T-helper 1 cell (primary cell): ENCODE data around the gene TNIK.
"Not testable (repeated sequence)": the region's sequence is repeated elsewhere in the genome, so short reads cannot be mapped to it uniquely, and the experiment has no call there.

Experiments
- DNase-seq, 5 donors: peaks; one replicate each; pipeline ENCODE4 v3.0.0-alpha.2; 2012 to 2020

The TNIK gene

DNA sequence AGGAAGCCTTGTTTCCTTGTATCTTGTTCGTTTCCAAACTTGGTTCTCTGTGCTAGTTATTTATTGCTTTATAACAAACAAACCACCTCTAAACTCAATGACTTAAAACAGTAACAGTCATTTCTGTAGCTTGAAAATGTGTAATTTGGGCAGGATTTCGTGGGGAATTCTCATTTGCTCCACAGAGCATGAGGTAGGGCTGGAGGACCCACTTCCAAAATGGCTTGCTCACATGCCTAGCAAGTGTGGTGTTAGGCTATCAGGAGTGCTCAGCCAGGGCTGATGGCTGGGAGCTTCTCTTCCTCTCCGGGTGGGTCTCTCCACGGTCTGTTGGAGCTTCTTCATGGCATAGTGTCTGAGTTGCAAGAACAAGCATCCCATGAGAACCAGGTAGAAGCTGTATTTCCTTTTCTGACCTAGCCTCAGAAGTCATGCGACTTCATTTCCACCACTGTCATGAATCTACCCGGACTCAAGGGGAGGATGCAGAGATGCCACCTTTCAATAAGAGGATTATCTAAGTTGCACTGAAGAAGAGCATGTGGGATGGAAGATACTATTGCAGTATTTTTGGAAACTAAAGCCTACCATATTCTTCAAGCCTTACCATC lies 8.2 kb upstream of the TNIK start:
- no peak for DNase-seq

DNA sequence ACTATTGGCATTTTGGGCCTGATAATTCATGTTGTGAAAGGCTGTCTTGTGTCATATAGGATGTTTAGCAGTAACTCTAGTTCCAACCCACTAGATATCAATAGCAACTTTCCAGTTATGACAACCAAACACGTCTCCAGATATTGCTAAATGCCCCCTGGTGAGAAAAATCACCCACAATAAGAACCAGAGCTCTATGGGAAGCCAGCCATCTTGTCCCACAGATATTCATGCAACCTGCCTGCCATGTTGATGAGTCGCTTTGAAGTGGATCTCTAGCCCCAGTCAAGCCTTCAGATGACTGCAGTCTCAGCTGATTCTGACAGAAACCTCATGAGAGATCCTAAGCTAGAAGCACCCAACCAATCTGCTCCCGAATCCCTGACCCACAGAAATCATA lies 5.6 kb upstream of the TNIK start:
- DNase-seq = no peak

DNA sequence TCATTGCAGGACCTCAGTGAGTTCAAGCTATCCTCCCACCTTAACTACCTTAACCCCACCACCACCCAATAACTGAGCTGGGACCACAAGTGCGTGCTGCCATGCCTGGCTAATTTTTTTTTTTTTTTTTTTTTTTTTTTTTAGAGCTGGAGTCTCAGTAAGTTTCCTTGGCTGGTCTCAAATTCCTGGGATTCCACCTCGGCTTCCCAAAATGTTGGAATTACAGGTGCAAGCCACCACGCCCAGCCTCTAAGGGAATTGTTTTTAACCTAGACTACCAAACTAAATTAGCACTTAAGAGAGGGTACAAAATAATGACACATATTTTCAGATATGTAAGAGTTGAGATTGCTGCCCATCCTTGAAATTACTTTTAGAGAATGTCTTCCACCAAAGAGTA lies 4.3 kb upstream of the TNIK start:
- no peak for DNase-seq

DNA sequence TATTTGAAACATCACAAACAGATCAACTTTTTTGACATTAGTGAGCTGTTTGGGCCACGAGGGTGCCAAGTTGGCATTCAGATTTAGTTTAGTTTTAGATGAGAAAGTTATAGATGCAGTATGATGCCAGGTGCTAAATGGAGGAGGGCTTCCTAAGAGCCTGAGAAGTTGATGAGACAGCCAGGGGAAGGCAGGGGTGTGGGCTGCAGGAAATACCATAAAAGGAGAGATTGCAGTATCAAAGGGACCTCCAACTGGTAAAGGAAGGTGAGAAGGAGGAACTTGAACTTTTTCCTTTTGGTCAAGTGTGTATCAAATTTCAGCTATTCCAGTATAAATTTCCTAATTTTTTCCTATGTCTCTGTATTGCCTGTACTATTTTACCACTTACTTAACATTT lies 2.0 kb upstream of the TNIK start:
- DNase-seq = peak in 1 of 5 donors; percentile 19

DNA sequence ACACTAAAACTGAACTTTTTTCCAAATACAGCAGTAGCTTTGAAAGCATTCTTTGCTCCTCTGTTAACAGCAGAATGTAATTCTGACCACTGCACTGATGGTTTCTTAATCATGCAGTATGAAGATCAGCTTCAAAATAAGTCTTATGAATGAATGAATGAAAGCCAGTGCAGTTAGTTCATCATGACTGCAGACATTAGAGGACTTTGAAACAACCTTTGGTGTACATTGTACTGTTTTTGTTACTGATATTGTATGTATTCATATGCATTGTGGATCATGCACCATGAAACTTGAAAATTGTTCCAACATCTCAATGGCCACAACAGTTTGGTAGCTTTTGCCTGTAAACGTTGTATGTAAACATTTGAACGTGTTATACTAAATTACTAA lies 1.3 kb upstream of the TNIK start:
- no peak for DNase-seq

DNA sequence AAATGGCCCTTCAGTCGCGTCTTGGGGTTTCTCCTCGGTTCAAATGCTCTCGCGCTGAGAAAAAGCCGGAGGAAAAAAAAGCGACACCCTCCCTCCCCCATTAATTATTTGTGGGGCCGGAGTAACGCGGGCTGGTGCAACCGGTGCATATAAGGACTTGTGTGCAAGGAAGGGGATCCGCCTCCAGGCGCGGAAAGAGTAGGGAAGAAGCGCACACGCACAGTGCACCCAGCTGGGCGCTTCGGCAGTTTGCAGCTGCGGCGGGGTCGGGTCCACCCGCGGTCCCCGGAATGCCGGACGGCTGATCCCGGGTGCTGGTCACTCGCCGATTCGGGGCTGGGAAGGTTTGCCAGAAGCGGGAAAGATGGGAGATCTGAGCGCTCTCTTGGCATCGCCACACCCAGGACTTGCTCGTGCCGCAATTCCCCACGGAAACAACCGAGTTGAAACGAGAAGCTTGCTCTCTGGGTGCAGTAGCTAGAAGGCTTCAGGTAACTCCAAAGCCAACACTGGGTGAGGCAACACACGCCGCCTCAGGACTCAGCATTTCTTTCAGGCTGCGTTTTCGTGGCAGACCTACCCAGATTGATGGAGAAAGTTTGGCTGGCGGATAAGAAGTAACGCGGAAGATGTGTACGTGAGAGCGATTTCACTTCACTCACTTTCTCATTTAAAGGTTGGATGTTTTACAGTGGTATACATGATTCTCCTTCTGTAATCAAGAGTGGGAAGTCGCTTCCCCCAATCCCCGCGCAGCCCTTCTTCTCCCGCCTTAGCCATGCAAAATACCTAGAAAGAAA lies 720 bp upstream of the TNIK start:
- peak; percentile 9 to 60 (median 26) for DNase-seq

DNA sequence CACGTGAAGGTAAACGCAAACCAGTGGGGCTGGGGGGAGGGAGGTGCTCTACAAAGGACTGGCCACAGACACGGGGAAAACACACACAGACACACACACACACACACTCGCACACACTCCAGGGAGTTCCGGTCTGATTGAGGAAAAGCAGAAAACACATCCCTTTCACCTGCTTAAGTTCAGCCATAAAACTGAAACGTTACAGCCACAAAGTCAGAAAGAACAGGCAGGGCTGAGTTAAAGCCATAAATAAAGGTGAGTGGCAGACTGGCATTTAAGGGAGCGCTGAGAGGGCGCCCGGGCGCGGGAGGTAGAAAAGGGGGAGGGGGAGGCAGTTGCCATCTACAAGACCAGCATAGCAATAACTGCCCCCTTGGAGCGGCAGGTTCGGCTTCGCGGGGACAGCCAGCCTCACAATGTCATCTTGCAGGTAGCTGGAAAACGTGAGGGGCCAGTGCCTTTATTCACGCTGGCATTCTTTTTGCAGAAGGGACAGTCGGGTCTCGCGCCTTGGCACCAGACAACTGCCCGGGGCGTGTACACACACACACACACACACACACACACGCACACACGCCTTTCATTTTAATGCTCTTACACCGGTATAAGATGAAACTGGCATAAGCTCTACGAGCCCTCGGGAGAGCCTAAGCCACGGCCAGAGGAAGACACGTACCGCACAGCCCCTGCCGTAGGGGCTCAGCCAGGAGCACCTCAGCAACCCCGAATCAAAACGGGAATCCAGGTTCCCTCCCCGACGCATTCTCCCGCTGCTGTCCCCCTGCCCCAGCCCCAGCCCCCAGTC lies 866 bp downstream of the TNIK start:
- peak; percentile 35 to 60 (median 52) for DNase-seq

DNA sequence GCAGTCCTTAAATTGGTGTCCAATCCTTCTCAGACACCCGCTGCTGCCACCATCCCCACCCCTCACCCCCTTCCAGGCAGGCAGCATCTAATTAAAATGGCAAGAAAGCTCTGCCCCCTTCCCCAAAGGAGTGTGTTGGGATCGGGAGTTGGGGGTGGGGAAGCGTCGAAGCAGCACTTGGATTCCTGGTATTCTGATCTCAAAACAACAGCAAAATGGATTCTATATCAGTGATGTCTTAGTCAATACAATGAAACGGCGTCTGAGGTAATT lies 1.4 kb downstream of the TNIK start:
- DNase-seq = no peak

DNA sequence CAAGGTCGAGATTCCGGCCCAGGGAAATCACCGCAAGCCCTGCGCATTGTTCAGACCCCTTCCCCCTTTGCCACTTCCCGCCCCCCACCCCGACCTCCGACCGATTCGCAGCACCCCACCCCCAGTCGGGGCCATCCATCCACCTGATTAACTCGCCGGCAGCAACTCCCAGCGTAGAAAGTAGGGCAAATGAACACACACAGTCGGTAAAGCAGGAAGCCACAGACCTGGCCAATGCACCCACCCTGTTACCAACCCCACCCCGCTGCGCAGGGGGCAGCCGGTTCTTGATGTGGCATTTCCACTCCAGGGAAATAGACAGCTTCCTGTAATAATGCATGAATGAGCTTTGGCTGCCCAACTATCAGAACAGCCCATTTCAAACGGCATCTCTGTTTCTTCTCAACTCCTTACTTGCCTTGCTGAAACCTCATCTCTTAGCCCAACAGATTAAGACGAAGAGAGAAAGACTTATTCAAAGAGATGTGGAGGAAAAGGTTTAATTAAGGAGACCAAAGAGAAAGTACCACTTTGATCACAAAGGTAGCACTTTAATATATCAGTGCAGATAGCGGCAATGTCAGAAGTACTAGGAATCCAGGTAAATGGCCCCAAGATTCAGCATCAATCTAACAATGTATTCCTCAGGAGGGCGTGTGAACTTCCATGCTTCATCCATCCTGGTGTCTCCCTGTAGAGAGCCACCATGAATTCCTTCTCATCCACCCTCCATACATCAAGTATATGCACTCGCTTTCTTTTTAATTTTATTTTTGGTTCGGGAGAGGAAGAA lies 1.9 kb downstream of the TNIK start:
- peak; percentile 28 to 52 (median 39) for DNase-seq

DNA sequence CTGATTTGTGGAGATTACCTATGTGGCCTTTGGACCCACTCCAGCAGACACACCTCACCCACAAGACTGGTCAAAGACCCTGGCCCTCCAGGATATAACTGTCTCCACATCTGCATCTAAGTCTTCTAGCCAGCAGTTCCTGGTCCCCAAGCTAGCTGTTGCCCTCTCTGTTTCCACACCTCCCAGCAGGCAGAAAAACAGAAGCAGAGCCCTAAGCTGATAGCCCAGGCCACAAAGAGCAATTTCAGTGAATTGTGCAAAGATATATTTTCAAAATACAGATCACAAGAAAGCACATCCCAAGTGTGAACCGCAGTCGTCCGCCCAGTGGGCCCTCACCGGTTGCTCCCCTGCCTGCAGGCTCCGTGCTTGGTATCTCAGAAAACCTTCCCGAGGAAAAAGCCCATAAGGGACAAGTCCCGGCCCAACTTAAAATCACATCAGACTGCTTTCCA lies 2.6 kb downstream of the TNIK start:
- DNase-seq = peak in 1 of 5 donors; percentile 24

DNA sequence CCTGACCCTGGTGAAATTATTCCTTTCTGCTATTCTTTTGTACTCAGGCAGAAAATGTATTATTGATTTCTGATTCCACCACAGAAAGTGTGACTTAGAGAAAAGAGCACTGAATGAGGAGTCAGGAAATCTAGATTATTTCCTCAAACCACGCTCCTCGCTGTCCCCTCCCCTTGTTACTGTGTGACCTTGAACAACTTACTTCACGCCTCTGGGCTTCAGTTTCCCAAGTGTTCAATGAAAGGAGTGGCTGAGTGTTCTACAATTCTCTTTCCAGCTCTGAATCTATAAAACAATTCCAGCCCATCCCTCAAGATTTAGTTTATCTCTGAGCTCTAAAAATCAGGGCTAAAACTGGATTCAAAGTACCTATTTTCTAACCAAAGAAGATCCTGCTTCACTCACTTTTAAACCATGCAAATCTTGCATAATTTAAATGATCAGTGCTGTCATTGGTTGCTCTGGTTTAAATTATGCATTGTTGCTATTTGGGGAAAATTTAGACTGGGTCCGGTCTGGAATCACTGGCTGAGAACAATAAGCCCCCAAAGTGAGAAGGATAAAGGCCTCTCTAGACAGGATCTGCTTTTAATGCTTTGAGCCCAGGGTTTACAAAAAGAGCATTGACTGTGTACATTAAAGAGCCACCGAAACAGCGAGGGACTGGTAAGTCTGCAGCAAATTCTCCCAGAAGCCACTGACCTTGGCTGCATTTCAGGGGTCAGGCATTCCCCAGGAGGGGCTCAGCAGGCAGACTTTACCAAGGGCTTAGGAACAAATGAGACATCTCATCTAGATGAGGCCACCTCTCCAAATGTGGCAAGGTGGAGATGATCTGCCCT lies 3.2 kb downstream of the TNIK start:
- DNase-seq = peak in 1 of 5 donors; percentile 2

DNA sequence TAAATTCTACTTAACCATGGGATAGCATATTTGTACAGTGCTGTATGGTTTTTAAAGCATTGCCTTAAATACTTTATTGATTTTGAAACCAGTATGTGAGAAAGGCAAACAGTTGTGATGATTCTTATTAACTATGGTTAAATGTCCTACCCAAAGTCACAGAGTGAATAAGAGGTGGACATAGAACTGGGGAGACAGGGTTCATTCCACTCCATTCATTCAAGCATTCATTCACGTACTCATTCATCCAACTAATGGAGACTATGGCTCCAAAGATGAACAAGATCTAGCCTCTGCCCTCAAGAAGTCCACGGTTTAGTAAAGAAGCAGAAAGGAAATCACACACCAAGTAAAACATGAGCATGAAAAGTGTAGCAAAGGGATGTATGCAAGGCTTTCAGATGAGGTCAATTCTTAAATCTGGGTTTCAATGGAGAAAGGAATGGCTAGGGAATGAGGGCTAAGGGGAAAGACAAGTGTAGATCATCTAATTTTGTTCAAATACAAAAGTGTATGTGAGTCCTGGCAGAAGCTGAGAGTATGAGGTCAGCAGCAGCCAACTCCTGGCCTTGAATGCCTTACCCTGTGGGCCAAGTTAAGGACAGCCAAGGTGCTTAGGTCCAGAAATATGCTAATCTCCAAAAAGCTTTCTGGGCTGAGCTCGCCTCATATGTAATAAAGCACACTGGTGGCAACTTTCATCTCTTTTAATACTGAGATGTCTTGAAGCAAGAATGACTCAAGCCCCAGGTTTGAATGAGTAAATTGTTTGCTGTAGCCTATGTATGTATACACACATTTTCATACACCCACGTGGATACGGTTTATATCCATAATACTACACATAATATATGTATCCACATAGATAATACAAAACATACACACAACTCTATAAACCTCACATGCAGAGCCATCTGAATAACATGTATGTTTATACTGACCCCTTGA lies 4.3 kb downstream of the TNIK start:
- no peak for DNase-seq

DNA sequence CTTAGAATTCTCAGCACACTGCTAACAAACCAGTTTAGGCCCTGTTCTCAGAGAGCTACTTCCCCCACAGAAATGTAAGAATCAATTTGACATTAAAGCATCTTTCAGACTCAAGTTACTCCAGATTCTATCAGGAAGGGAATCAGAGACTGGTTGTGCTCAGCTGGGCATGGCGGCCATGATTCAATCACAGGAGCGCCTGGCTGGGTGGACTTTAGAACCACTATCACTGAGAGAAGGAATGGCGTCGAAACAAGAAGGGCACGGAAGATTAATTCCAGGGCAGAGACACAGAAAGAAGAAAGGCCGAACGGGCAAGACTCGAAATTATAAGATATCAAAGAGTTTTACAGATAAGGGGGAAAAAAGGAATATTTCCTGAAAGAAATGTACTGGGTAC lies 6.2 kb downstream of the TNIK start:
- DNase-seq = no peak

DNA sequence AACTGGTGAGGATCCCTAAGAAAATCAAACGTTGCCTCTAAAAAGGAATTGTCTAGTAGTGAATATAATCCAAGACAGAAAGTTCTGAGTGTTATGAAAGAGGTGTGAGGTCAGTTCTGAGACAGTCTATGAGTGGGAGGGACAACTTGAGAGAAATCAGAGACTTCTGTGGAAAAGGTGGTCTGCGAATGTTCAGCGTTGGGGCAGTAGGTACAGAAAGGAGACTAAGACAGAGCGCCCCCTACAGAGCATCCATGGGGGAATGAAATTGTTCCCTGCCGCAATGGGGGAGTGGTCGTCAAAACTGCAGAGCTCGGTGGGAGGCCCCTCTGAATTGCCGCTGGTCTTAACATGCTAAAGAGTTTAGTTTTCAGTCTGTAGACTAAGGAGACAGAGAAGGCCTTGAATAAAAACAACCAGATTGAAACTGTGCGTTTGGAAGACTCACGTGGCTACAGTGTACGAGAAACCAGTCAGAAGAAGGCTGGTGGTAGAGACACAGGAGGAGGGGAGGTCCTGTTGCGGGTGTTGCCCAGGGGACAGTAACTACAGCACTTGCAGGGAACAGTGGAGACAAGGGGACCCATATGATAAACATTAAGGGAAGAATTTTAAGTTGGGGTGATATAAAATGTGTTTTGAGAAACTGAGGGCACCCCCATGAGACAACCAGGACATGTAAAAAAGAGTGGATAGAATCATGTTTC lies 6.9 kb downstream of the TNIK start:
- DNase-seq = no peak

DNA sequence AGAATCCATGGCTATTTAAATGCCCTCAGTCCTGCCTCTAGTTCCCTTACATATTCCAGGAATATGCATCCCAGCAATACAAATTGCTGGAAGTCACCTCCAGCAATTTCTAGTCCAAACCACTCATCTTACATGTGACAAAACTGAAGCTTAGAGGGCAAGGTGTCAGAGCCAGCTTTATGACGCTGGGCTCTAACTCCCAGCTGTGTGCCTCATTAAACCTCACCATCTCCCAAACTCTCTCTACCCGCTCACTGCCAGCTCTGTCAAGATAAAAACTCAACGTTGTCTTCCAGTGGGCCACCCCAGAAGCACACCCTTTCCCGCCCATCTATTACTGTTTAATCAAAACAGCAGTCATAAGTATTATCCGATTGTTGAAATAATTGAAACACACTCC lies 7.9 kb downstream of the TNIK start:
- DNase-seq = no peak

DNA sequence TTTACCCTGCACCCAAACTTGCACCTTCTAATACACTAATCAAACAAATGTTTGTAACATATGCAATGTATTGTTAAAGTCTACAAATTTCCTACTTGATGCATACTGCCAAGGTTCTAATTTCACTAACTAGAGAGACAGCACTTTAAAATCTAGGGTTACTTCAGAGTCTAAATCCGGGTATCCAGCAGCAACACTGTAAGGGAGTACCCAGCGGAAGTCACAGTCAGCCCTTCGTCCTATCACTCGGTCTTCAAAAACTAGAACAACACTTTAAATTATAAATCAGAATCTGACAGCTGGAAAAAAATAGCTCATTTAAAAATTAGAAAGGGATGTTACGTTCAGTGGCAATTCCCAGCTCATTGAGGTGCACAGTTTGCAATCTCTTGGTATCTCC lies 8.3 kb downstream of the TNIK start:
- DNase-seq = no peak

DNA sequence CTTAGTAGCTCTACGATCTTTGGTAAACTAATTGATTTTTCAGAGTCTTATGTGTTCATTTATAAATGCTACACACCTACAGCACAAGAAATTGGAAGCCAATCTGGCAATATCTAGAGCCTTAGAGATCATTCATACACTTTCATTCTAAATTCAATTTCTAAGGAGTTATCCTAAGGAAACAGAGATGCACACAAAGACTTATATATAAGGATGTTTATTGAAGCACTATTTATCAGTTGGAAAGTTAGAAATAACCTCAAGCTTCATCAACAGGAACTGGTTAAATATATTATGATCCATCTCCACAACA lies 12.7 kb downstream of the TNIK start:
- DNase-seq = not testable (repeated sequence)

DNA sequence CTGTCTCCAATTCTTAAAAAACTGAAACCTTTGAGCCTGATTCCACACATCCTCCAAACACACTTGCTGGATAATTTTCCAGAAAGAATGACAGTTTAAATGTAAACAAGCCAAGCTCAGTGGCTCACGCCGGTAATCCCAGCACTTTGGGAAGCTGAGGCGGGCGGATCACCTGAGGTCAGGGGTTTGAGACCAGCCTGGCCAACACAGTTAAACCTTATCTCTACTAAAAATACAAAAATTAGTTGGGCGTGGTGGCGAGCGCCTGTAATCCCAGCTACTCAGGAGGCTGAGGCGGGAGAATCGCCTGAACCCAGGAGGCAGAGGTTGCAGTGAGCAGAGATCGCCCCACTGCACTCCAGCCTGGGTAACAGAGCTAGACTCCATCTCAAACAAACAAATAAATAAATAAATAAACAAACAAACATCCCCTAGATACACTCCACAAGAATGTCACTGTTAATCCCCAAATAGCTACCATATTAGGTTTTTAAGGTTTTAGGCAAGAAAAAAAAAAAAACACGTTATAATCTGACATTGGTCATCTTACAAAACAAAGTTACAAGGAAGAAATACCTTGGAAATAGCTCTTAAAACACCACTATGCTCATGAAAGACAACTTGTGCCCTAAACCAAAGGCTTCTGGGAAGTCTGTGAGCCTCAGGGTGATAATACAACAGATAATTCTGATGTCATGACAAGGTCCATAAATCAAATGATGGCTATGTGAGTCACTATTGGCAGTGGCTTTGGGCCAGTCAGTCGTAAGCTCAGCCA lies 13.2 kb downstream of the TNIK start:
- no peak for DNase-seq

DNA sequence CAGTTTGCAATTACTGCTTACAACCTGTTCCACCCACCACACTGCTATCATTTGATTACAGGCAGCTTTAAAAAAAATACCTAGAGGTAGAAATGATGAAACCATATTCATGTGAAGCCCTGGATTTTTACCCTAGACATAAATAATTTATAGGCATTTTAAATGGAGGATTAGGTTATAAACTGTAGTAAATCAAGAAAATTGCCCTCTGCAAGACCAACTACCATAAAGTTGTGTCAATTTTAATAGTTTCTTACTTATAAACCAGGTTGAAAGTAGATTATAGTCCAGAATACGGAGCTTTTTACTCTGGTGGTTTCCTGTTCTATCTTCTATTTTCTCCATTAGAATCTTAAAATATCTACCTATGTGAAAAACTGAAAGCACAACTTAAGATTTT lies 13.9 kb downstream of the TNIK start:
- no peak for DNase-seq
